Parathyroid adenoma (tissue), 2 donors: ENCODE results near the gene TCP10L.
A peak's percentile ranks its signal among the peaks of the same experiment; 100 is the strongest.
"Not testable (repeated sequence)": the region's sequence is repeated elsewhere in the genome, so short reads cannot be mapped to it uniquely, and the experiment has no call there.

ENCODE experiments used
- H2AFZ ChIP-seq: fragments of 300-600 bp; sonication (generic); one replicate; pipeline ENCODE4 v1.7.0; 2017; ENCODE audit warnings: antibody characterized with exemption, mild to moderate bottlenecking
- H3K27ac ChIP-seq: fragments of 300-600 bp; sonication (generic); one replicate; pipeline ENCODE4 v1.7.0; 2017
- H3K27me3 ChIP-seq: fragments of 300-600 bp; sonication (generic); one replicate; pipeline ENCODE4 v1.7.0; 2017; ENCODE audit warnings: low read length; ENCODE audit not compliant: control insufficient read depth, insufficient read depth
- H3K36me3 ChIP-seq: fragments of 300-600 bp; sonication (generic); one replicate; pipeline ENCODE4 v1.7.0; 2017; ENCODE audit warnings: low read length; ENCODE audit not compliant: control insufficient read depth, insufficient read depth
- H3K4me1 ChIP-seq: fragments of 300-600 bp; sonication (generic); one replicate; pipeline ENCODE4 v1.7.0; 2017; ENCODE audit warnings: control low read depth
- H3K4me2 ChIP-seq: fragments of 300-600 bp; sonication (generic); one replicate; pipeline ENCODE4 v1.7.0; 2017; ENCODE audit warnings: low read length
- H3K4me3 ChIP-seq: fragments of 300-600 bp; sonication (generic); one replicate; pipeline ENCODE4 v1.7.0; 2017; ENCODE audit warnings: low read depth, low read length
- H3K79me2 ChIP-seq: fragments of 300-600 bp; sonication (generic); one replicate; pipeline ENCODE4 v1.7.0; 2017; ENCODE audit warnings: control low read depth
- H3K9ac ChIP-seq: fragments of 300-600 bp; sonication (generic); one replicate; pipeline ENCODE4 v1.7.0; 2017; ENCODE audit warnings: mild to moderate bottlenecking
- H3K9me3 ChIP-seq: fragments of 300-600 bp; sonication (generic); one replicate; pipeline ENCODE4 v1.7.0; 2017; ENCODE audit warnings: low read length; ENCODE audit not compliant: control insufficient read depth
- CTCF ChIP-seq: fragments of 300-600 bp; sonication (generic); IDR thresholded peaks from one replicate; pipeline ENCODE4 v1.7.0; 2017; ENCODE audit warnings: antibody characterized with exemption, mild to moderate bottlenecking
- donor health status: primary hyperparathyroidism.

The TCP10L gene

GRCh38 chr21:32612075-32612998 lies 27.0 kb upstream of the TCP10L start, which contains the start of gene CFAP298:
TSS of gene CFAP298 (minus strand) at chr21:32612377. CDS start at chr21:32612243, 134 bp downstream.
- Histone ChIP-seq H2AFZ (peak within 1 kb of the TSS; percentile 84), H3K27me3 (no peaks in the 10 kb centered on the region), H3K4me1 (no peaks in the 10 kb centered on the region), H3K4me2 (peak within 1 kb of the TSS; percentile 98), H3K27ac (peak within 1 kb of the TSS; percentile 96), H3K4me3 (peak within 1 kb of the TSS; percentile 84), H3K9me3 (no peaks in the 10 kb centered on the region), H3K79me2 (peaks cover 5% of the 10 kb centered on the region), H3K36me3 (no peaks in the 10 kb centered on the region), H3K9ac (peak within 1 kb of the TSS; percentile 35)
- TF ChIP-seq CTCF, result no peak

- Histone ChIP-seq H3K27me3 (no peaks in the 10 kb centered on the region), H3K36me3 (no peaks in the 10 kb centered on the region), H3K27ac (peak overlapping the region; percentile 96), H2AFZ (peak overlapping the region; percentile 84), H3K9me3 (no peaks in the 10 kb centered on the region), H3K9ac (peak overlapping the region; percentile 35), H3K4me2 (peak overlapping the region; percentile 98), H3K4me3 (peak overlapping the region; percentile 84), H3K4me1 (no peaks in the 10 kb centered on the region), H3K79me2 (peaks cover 5% of the 10 kb centered on the region)
- TF ChIP-seq CTCF, result no peak
Observed at GRCh38 chr21:32611471-32611997, 26.2 kb upstream of the TCP10L start.

GRCh38 chr21:32610940-32611339 lies 25.6 kb upstream of the TCP10L start:
- H3K9me3 ChIP-seq, H3K79me2 ChIP-seq, H3K4me2 ChIP-seq, H3K27me3 ChIP-seq, H3K9ac ChIP-seq, H3K4me3 ChIP-seq, H2AFZ ChIP-seq, H3K4me1 ChIP-seq, H3K36me3 ChIP-seq, H3K27ac ChIP-seq: not testable (repeated sequence)

GRCh38 chr21:32608851-32609250 lies 23.5 kb upstream of the TCP10L start:
- no peak for TF ChIP-seq CTCF
- Histone ChIP-seq H3K27ac (no peak overlapping the region), H3K27me3 (no peaks in the 10 kb centered on the region), H3K4me3 (no peak overlapping the region), H3K36me3 (no peaks in the 10 kb centered on the region), H3K9me3 (no peaks in the 10 kb centered on the region), H3K4me1 (no peaks in the 10 kb centered on the region), H3K4me2 (no peak overlapping the region), H3K79me2 (peaks cover 5% of the 10 kb centered on the region), H2AFZ (no peak overlapping the region), H3K9ac (no peak overlapping the region)

GRCh38 chr21:32605469-32605868 lies 20.1 kb upstream of the TCP10L start:
- peaks cover 2% of the 10 kb centered on the region for H3K79me2 ChIP-seq
- TF ChIP-seq CTCF, result no peak
- H2AFZ ChIP-seq, result no peak overlapping the region
- H3K4me1 ChIP-seq, result no peaks in the 10 kb centered on the region
- H3K9ac ChIP-seq, result no peak overlapping the region
- no peaks in the 10 kb centered on the region for H3K27me3 ChIP-seq
- no peak overlapping the region for H3K4me3 ChIP-seq
- no peaks in the 10 kb centered on the region for H3K36me3 ChIP-seq
- no peak overlapping the region for H3K27ac ChIP-seq
- H3K9me3 ChIP-seq, result no peaks in the 10 kb centered on the region
- no peak overlapping the region for H3K4me2 ChIP-seq
